NCI-H2196 (cell line): ENCODE measurements around the gene ZFYVE21.

Experiments
- DNase-seq: peaks from one replicate; lab custom pipeline; 2025; ENCODE audit not compliant: unreplicated experiment; lab: John Stamatoyannopoulos, UW

Gene ZFYVE21

DNA sequence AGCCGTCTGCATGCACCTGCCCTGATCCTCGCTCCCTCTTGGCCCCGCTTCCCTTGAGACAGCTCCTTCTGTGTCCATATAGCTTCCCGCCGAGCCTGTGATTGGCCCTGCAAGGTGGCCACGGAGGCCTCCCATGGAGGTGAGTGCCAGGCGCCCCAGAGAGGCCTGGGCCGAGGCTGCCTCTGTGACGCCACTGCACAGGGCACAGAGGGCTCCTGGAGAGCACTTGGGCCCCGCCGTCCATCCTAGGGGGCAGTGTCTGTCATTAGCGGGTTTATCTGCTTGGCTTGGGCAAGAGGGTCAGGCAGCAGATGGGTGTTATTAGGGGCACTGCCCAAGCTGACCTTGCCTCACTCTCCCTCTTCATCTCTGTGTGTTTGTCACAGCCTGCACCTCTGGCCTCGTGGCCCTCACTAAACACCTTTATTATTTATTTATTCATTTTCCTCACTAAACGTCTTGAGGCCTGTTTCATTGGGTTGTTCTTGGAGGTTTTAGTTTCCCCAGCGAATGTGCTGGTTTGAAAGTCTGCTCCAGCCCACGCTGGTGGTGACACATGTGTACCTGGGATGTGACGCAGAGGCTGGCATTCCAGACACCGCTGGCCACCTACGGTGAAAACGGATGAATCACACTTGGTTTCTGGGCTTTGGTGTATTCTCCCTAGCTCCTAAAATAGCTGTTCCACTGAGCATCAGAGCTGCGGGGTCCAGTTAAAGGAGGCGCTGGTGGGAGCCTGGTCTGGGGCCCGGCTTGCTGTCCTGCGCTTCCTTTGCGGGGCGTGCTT lies 5.9 kb downstream of the ZFYVE21 start:
- DNase-seq: no peak

DNA sequence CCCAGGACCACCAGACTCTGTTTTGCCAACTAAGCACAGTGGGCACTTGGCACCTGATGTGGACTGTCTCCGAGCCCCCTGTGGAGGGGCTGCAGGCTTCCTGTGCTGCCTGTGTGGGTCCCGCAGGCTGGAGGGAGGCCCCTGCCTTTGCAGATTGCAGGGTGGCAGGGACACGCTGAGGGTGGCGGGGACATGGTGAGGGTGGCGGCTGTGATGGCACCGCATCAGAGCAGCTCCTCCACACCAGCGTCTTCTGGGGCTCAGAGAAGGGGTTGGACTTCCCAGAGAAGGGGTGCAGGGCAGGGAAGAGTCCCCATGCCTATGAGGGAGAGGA lies 8.1 kb downstream of the ZFYVE21 start:
- no peak for DNase-seq

DNA sequence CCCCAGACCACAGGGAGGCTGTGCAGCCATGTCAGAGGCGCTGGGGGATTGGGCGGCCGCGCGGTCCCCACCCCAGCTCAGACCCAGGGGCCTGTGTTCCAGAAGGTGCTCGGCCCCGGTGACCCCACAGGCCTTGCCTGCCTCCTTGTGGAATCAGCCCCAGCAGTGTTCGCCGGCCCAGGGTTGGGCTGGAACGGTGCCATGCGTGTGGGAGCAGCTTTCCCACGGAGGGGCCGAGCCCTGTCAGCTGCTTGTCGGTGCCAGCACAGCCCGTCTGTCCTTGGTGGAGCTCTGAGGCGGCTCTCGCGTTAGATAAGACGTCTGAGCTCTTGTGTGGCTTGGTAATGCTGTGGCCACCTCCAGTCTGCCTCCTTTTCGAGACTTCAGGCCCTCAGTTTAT lies 8.5 kb downstream of the ZFYVE21 start:
- DNase-seq: no peak

DNA sequence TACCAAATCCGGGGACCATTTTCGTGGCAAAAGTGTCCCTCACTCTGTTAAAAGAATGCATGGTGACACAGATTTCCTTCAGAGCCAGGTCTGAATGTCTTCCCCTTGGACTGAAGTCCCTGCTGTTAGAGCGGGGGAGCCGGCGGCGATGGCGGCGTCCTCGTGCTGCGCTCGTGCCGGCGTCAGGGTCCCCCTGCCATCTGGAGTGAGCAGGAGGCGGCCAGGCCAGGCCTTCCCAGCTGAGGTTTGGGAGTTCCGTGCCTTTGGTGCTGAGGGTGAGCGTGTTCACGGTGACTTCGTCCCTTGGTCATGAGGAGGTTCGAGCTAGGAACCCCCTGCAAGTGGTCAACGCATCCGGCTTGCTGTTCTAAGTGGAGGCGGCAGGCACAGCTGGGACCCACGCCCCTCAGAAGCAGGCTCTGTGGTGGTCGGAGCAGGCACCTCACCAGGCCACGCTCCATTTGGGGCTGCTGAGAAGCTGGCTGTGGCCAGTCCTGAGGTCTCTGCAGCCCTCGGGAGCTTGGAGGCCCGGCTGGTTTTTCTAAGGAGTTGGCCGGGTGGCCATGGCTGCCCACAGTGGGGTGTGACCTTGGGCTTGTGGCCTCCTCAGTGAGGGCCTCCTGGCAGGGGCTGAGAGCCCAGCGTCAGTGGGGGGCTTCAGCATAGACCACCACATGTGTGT lies 9.5 kb downstream of the ZFYVE21 start:
- no peak for DNase-seq

DNA sequence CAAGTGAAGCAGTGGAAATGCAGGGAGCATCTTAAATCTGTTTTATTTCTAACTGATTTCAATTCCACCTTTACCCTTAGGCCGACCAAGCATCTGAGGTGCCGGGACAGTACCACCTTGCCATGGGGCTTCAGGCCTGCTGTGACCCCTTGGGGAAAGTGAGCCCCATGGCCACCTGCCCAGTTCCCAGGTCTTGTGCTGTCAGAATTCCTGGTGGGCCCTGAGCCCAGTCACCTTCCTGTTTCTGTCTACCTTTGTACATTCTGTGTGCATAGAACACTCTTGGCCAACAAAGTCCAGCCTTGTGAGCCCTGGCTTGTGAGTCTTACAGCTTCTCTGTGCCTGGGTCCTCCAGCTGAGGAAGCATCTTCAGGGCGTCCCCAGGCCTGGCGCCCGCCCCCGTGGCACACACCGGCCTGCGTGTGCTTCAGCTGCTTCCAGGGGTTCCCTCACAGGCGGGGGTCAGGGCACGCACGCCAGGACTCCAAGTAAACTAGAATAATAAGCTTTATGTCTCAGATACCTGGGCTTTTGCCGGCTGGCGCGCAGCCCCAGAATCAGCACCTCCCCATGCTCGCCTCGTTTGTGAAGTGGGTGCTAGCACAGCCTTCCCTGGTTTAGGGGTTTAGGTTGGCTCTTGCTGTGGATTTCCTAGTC lies 10.3 kb downstream of the ZFYVE21 start:
- no peak for DNase-seq

DNA sequence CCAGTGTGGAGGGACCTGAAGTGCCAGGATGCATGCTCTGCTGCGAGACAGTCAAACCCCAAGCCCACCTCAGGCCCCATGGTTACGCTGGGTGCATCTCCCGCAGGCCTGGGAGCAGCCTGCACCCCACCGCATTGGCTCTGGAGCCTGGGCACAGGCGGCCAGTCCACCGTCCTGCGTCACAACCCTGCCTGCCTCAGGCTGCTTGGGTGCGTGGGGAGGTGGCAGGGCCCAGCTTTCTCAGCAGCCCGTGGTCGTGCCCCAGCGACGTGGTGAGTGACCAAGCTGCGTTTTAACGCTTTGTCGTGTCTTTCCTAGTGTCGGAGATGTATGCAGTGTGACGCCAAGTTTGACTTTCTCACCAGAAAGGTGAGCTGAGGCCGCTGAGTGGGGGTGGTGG lies 10.9 kb downstream of the ZFYVE21 start:
- no peak for DNase-seq

DNA sequence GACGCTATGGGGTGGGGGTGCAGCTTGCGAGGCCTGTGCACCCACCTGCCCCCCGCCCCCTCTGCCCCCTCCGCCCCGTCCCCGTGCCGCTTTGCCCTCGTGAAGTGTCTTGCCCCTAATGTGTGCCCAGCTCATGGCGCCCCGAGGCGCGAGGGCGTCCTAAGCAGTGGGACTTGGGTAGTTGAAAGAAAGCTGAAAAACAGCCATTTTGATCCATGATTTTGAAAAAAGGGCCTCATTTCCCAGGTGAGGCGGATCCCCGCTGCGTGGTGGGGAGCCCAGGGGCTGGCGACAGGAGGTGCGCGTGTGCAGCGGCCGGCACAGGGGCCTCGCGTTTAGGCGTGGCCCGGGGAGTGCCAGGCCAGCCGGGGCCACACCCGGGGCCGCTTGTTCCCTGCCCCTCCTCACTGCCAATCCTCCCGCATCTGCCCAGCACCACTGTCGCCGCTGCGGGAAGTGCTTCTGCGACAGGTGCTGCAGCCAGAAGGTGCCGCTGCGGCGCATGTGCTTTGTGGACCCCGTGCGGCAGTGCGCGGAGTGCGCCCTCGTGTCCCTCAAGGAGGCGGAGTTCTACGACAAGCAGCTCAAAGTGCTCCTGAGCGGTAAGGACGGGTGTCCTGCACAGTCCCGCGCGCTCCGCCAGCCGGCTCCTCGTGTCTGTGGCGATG lies 11.8 kb downstream of the ZFYVE21 start:
- DNase-seq: no peak

DNA sequence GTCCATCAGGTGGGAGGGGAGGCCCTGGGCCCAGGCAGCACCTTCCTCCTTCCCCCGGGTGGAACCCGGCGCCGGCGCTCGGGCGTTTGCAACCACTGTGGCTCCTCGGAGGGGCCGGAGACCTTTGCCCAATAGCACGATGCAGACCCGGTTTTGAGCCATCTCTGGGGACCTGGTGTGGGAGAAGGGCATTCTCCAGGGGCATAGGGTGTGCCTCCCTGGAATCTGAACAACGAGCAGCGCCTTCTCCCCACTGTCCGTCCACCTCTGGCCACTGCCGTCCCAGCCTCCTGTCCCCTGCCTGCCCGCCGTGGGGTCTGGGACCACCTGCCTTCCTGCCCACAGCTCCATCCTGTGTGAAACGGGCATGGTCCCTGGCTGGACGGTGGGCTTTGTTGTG lies 12.5 kb downstream of the ZFYVE21 start:
- DNase-seq: no peak

DNA sequence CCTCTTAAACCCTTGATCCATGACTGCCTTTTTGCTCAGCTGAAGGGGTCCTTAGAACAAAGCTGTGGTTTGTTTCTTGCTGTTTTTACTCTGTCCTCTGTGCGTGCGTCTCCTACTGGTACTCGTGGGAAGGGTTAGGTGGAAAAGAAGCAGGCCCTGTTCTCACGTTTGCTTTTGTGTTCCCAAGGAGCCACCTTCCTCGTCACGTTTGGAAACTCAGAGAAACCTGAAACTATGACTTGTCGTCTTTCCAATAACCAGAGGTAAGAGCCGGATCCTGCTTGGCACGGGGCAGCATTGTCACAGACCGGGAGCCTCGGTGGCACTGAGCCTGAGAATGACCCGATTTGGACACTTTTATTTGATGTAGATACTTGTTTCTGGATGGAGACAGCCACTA lies 13.1 kb downstream of the ZFYVE21 start:
- no peak for DNase-seq

DNA sequence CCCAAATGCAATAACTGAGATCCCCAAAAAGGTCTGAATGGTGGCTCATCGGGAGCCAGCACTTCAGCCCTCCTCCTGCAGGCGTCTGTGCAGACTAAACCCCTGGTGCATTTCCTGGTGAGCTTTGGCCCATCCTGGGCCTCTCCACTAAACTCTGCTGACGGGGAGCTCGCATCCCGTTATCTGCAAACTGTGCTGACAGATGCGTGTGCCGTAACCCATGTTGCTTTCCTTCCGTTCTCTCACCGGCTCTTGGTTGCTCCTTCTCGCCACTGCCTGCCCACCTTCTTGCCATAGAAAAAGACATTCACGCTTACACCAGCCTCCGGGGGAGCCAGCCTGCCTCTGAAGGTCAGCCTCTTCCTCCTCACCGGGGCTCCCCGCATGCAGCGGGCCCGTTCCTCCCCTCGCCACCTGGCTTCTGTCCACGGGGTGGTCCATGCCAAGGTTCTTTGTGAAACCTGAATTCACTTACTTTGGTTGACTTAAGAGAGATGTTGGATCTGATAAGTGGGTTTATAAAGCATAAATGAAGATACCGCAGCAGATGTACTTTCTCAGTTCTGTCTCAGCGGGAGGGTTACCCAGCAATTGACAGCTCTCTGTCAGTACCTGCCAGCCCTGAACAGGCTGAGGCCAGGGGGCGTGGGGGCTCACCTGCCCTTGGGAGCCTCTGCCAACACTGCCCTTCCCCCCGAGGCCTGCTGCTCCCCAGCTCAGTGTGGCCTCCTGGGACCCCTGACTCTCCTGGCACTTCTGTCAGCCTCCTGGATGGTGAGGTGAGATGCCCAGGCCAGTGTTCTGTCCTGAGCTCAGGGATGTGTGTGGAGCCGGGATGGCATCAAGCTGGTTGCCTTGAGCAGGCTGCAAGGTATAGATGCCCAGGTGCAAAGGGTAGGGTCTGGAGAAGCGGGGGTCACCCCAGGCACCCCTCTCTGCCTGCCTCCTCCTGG lies 14.2 kb downstream of the ZFYVE21 start:
- DNase-seq: no peak

DNA sequence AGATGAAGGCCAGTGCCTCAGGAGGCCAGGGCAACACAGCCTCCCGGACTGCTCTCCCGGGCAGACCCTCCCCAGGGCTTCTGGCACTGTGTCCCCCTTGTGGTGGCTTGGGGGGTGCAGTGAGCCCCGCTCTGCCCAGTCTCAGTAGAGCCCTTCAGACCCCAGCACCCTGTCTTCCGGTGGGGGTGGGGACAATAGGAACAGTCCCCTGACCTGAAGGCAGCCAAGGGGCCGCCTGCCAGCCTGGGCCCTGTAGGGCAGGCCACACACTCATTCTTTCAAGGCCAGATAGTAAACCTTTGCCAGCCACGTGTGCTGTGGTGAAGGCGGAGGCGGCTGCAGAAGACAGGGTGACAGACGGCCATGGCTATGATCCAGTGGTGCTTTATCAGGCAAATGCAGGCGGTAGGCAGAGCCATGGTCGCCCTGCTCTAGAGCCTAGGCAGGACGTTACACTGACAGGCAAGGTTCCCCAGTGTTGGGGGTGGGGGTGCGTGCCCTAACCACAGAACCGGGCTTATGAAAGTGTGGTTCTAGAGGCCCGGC lies 15.0 kb downstream of the ZFYVE21 start:
- DNase-seq: no peak

DNA sequence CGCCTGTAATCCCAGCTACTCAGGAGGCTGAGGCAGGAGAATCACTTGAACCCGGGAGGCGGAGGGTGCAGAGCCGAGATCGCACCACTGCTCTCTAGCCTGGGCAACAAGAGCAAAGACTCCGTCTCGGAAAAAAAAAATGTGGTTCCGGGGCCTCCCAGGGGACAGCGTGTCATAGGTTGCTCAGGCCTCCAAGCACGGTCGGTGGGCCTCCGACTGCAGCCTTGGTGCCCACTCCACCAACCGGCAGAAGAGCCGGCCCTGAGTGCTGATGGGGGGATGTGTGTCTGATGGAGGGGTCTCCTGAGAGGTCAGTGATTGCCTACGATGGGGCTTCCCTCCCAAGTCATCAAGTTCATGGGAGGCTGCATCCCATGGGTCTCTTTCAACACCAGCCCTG lies 15.9 kb downstream of the ZFYVE21 start:
- DNase-seq: no peak

DNA sequence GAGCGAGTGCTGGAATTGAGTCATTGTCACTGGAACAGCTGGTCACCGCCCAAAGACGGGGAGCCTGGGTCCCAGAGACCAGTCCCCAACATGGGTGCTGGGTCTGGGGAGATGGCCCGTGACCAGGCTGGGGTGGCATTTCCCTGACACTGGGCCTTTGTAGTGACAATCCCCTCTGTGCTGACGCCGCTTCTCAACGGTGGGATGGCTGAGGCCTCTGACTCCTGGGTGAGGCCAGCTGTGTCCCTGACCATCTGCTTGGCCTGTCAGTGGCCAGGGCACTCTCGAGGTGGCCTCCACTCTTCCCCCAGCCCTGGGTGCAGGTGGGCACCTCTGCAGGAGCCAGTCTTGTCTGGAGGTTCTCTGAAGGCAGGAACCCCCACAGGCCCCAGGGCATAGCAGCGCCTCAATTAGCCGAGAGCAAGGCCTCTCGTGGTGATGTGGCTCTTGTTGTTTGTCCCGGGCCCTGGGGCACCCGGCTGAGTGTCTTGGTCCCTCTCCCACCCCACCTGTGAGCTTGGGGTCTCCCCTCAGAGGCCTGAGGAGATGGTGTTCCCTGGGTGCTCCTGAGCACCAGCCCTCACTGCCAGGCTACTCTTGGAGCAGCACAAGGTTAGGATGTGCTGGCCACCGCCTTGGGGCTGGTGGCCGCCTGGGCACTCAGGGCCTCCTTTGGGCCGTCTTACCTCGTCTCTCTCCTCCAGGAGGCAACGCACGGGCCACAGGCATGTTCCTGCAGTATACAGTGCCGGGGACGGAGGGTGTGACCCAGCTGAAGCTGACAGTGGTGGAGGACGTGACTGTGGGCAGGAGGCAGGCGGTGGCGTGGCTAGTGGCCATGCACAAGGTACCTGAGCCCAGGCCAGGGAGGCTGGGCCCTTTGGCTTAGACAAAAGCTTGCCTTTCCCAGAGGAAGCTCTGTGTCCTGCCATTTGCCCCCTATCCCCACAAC lies 16.6 kb downstream of the ZFYVE21 start:
- no peak for DNase-seq

DNA sequence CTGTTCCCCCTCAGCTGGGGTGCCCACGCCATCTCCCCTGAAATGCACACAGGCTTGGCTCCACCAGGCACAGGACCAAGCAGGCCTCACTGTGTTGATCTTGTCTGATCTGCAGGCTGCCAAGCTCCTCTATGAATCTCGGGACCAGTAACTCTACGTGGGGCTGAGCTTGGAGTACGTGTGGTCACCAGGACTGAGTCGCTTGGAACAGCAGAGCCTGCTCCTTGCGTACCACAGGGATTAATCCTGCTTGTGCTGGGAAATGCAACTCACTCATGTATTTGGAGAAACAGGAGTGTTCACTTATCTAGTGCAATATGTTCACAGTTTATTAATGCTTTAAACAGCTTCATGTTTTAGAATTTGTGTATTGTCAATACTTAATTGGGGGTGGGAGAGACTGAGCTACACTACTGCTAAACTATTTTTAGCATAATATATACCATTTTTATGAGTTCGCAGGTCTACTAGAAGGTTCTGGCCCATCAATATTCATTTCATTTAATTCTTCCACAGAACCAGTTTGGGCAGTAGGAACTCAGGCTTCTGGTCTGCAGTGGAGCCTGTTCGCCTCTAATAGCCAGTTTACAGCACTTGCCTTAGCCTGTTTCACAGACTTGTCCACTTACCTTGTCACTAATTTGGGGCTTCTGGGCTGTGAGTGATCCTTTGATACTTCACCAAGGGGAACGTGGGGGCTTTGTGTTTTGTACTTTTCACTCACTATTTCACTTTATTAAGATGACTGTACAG lies 17.4 kb downstream of the ZFYVE21 start:
- DNase-seq: no peak

DNA sequence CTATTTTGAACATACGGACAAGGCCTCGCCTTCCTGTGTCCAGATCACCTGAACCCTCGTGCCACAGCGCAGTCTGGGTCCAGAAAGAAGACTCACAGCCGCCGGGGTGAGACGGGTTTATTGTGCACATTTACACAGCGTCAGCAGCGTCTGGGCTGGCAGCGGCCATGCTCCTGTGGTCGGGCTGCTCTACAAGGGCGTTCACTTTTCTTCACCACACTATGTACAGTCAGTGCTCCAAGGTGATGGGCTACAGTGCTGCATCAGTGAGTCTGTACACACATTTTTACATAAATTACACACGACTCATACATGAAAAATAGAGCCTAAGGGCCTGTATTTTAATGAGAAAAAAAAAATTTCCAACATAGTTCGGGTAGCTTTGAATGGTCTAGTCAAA lies 18.0 kb downstream of the ZFYVE21 start:
- no peak for DNase-seq

DNA sequence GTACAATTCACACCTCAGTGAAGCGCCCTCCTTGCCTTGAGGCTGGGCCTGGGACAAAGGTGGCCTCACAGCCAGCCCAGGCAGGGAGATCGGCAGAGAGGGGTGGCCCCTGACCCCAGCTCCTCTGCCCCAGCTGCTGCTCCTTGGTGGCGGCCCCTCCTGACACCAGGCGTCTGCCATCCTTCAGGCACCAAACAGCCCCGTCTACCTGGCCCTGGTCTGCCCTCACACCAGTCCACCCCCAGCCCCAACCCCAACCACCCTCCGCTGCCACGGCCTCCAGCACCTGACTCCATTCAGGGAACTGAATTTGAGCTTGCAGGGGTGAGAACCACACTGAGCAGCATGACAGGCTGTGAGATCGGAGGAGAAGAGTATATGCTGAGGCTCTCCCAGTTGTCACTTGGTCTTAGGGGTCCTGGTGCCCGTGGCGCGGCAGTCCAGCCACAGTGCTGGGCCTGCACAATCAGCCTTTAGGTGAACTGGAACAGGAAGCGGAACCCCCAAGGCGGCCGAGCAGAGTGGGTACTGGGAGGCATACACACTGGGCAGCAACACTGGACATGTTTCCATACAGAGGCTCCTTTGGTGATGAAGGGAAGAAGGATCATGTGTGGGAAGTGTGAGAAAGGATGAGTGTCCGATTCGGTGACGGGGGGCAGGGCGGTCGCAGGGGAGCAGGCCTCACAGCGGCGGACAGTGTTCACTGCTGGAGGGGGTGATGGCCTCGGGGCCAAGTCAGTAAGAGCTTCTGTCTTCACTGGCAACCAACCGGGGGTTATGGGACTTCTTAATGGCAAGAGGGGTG lies 18.7 kb downstream of the ZFYVE21 start:
- DNase-seq: no peak

DNA sequence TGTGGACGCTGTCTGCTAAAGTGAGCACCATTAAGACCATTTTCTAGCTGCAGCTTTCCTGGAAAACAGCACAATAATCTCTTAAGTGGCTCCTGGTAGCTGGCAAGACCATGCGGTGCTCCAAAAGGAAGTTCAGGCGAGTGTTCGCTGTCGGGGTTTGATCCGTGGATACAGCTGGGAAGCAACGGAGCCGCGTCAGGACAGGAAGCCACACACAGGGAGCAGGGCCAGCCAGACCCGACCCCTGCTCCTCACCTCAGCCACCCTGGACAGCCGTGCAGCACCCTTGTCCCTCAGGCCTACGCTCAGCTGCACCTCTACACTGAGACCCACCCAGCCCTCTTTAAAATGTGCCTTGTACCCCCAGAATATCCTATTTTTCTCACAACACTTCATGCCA lies 19.4 kb downstream of the ZFYVE21 start:
- no peak for DNase-seq

DNA sequence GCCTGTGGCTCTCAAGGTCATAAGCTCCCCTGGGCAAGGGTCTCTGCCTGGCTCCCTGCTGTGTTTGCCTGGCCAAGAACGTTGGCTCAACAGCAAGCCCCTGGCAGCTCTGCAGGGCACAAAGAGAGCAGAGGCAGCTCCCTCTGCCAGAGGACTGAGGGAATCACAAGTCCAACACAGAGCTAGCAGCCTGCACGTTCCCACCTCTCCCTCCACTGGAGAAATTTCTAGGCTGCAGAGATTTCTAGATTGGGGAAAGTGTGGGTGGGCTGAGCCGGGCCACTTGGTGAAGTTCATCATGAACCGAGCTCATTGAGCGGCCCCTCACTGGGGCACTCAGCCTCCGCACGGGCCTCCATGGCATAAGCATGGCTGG lies 19.8 kb downstream of the ZFYVE21 start:
- DNase-seq: no peak
